Measurements from ENCODE around the gene CPLX1. TPM values are rescaled to one million over a fixed set of nuclear protein-coding genes. Genes with fewer than 3 reads are reported as not detected.

CPLX1 gene
- polyA plus RNA-seq, 3 donors from 2014 or later = not detected

DNA sequence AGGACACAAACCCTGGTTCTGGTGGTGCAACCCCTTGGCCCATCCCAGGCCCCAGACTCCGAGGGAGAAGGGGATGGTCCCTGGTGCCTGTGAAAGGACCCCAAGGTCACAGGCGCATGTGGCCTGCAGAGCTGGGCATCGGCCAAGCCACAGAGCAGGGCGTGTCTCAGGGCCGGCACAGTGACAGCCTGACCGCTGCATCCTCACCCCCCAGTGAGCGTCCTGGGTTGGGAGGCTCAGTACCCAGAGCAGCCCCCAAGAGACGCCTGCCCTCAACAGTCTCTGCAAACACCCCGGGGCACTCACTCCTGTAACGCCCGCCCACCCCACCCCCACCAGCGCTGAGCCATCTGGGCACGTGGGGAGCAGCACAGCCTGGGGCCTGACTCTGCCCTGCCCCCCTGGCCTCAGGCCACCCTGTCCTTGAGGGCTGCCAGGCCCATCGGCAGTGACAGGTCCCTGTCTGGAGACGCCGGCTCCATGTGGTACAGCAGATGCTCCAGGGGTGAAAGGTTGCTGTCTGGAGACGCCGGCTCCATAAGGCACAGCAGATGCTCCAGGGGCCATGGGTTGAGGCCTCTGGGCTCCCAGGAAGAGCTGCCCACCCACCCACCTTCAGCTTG lies 24.5 kb upstream of the CPLX1 start:
- H3K36me3 Mint-ChIP-seq = peaks cover 0 to 23% (median 14%) of the 10 kb centered on the region in 3 donors
- H3K27ac Mint-ChIP-seq = no peak overlapping the region
- H3K4me3 Mint-ChIP-seq = no peak overlapping the region
- peaks cover 2 to 17% (median 3%) of the 10 kb centered on the region in 3 donors for H3K27me3 Mint-ChIP-seq (ENCODE audit: low read depth in 3 of 3)
- peaks cover 0 to 6% of the 10 kb centered on the region in 2 donors for H3K4me1 Mint-ChIP-seq
- no peak for DNase-seq
- H3K9me3 Mint-ChIP-seq = no peaks in the 10 kb centered on the region

GRCh38 chr4:849478-850175 lies 23.7 kb upstream of the CPLX1 start:
- H3K9me3 Mint-ChIP-seq = no peaks in the 10 kb centered on the region
- H3K4me1 Mint-ChIP-seq = no peaks in the 10 kb centered on the region
- peaks cover 0 to 18% (median 10%) of the 10 kb centered on the region in 3 donors for H3K36me3 Mint-ChIP-seq
- no peak overlapping the region for H3K27ac Mint-ChIP-seq
- H3K27me3 Mint-ChIP-seq (ENCODE audit: low read depth in 3 of 3) = peaks cover 3 to 9% (median 4%) of the 10 kb centered on the region in 3 donors
- no peak for DNase-seq
- H3K4me3 Mint-ChIP-seq = no peak overlapping the region

DNA sequence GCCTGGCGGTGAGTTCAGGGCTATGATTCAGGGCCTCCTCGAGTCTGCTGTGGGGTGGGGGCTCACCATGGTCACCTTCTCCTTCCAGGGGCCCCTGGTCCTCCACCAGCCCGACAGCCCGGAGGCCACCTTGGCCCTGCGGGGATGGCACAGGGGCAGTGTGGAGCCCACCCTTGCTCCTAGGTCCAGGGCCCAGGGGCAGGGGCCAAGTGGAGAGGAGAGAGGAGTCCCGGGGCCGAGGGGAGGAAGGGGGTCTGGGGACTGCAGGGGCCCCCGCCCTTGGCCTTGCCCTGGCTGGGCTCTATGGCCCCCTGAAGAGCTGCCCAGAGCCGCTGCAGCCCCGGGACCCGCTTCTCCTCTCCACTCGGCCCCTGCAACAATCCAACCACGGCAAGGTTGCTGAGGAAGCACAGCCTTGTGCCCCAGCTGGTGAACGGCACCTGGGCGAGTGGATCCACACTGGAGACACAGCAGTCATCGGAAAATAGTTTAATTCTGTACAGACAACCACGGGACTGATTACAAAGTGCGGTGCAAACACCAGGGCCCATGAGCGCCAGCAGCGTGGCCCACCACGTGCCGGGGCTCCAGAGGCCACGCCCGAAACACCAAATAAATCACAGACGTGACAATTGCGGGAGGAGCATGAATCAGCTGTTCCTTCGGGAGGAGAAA lies 23.0 kb upstream of the CPLX1 start:
- no peak overlapping the region for H3K4me3 Mint-ChIP-seq
- H3K9me3 Mint-ChIP-seq = no peaks in the 10 kb centered on the region
- peaks cover 3 to 6% (median 4%) of the 10 kb centered on the region in 3 donors for H3K27me3 Mint-ChIP-seq (ENCODE audit: low read depth in 3 of 3)
- H3K27ac Mint-ChIP-seq = no peak overlapping the region
- peaks cover 3 to 17% (median 10%) of the 10 kb centered on the region in 3 donors for H3K36me3 Mint-ChIP-seq
- H3K4me1 Mint-ChIP-seq = no peaks in the 10 kb centered on the region
- DNase-seq = no peak

DNA sequence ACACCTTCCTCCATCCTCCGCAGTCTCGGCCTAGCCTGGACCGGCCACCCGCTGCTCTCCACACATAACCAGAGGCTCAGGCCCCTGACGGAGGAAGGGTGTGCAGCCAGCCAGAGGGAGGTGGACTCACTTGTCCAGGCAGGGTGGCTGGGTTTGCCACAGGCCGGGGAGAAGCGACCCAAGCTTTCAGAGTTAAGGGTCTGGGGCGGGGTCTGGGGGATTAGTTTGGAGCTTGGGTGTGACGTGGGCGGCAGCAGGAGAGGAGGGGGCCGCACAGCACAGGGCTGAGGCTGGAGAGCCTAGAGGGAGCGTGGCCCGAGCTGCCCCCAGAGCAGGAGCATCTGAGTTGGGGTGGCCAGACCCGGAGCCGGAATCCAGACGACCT lies 22.4 kb upstream of the CPLX1 start:
- Mint-ChIP-seq H3K27ac (no peak overlapping the region), H3K36me3 (peaks cover 3 to 17% (median 10%) of the 10 kb centered on the region in 3 donors), H3K9me3 (no peaks in the 10 kb centered on the region), H3K27me3 (ENCODE audit: low read depth in 3 of 3) (peaks cover 3 to 6% (median 4%) of the 10 kb centered on the region in 3 donors), H3K4me1 (no peaks in the 10 kb centered on the region), H3K4me3 (no peak overlapping the region)
- DNase-seq = no peak

DNA sequence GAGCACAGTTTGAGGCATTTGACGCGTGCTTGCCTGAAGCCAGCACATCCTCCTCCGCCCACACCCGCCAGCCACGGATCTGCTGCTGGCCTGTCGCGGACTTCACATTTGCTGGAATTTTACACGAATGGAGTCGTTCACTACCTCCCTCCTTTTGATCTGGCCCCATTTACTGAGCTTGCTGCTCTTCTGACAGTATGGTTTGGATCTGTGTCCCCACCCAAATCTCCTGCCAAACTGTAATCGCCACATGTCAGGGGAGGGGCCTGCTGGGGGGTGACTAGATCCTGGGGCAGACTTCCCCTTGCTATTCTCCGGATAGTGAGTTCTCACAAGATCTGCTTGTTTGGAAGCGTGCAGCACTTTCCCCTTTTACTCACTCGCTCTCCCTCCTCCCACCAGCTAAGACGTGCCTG lies 19.9 kb upstream of the CPLX1 start:
- H3K27ac Mint-ChIP-seq = no peak overlapping the region
- H3K27me3 Mint-ChIP-seq (ENCODE audit: low read depth in 3 of 3) = peaks cover 0 to 4% (median 4%) of the 10 kb centered on the region in 3 donors
- no peaks in the 10 kb centered on the region for H3K4me1 Mint-ChIP-seq
- H3K36me3 Mint-ChIP-seq = peaks cover 12 to 18% (median 16%) of the 10 kb centered on the region in 3 donors
- no peak for DNase-seq
- no peak overlapping the region for H3K4me3 Mint-ChIP-seq
- H3K9me3 Mint-ChIP-seq = peaks cover 0 to 2% (median 0%) of the 10 kb centered on the region in 6 donors

DNA sequence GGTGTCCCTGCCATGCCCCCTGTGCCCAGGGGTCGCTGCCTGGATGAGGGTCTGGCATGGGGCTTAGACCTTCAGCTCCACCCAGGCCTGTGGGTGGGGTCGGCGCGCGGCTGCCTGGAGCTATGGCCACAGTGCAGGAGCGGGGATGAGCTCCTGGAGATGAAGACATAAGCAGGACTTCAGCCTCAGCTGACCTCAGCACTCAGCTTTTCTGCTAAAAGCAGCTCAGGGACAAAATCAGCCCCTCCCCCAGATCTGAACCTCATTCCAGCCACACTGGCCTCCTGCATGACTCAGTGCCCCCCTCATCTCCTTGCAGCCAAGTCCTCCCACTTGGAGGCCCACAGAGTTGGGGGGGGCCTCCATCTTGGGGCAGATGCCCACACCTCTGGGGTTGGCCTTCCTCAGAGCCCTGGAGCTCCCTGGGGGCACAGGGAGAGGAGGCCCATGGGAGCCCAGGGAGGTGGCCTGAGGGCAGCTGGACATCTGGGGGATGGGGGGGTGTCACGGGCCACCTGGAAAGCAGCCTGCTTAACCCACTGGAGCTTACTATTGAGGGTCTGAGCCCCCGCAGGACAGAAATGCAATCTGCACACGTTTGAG lies 19.4 kb upstream of the CPLX1 start:
- Mint-ChIP-seq H3K36me3 (peaks cover 12 to 18% (median 16%) of the 10 kb centered on the region in 3 donors), H3K9me3 (peaks cover 0 to 2% (median 0%) of the 10 kb centered on the region in 6 donors), H3K27ac (no peak overlapping the region), H3K4me1 (no peaks in the 10 kb centered on the region), H3K27me3 (ENCODE audit: low read depth in 3 of 3) (peaks cover 0 to 4% (median 4%) of the 10 kb centered on the region in 3 donors), H3K4me3 (no peak overlapping the region)
- no peak for DNase-seq

DNA sequence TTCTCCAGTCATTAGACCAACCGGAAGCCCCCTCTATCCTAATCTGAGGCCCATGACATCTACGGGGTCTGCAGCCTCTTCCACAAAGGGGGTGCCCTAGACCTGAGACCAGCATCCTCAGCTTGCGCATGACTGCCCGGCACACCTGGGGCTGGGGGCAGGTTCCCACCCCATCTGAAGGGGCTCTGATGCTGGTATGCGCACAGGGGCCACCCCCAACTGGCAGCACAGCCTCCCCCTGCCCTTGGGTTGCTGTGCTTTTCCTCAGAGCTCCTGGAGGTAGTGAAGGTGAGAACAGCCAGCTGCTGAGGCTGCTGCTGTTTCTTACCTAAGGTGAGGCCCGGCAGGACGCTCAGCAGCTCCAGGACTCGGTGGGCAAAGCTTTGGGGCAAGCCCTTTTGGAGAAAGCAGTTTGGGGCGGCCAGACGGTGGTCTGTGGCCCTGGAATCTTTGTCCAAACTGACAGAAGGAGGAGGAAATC lies 18.9 kb upstream of the CPLX1 start:
- peaks cover 12 to 19% (median 16%) of the 10 kb centered on the region in 3 donors for H3K36me3 Mint-ChIP-seq
- H3K9me3 Mint-ChIP-seq = peaks cover 0 to 2% (median 0%) of the 10 kb centered on the region in 6 donors
- H3K27me3 Mint-ChIP-seq (ENCODE audit: low read depth in 3 of 3) = peaks cover 0 to 4% (median 4%) of the 10 kb centered on the region in 3 donors
- DNase-seq = no peak
- no peaks in the 10 kb centered on the region for H3K4me1 Mint-ChIP-seq
- H3K27ac Mint-ChIP-seq = no peak overlapping the region
- H3K4me3 Mint-ChIP-seq = no peak overlapping the region

- Mint-ChIP-seq H3K4me3 (no peak overlapping the region), H3K4me1 (no peaks in the 10 kb centered on the region), H3K9me3 (peaks cover 0 to 9% (median 0%) of the 10 kb centered on the region in 6 donors), H3K36me3 (peaks cover 10 to 25% (median 12%) of the 10 kb centered on the region in 3 donors), H3K27ac (peak overlapping the region in 1 of 6 donors; percentile 11), H3K27me3 (ENCODE audit: low read depth in 3 of 3) (peaks cover 0 to 2% (median under 1%) of the 10 kb centered on the region in 3 donors)
- no peak for DNase-seq
These were observed 13.9 kb upstream of the CPLX1 start for GRCh38 chr4:839675-840443.

- DNase-seq = no peak
- H3K9me3 Mint-ChIP-seq = peaks cover 0 to 9% (median 0%) of the 10 kb centered on the region in 6 donors
- peaks cover 8 to 20% (median 9%) of the 10 kb centered on the region in 3 donors for H3K36me3 Mint-ChIP-seq
- peaks cover 0 to 8% (median 0%) of the 10 kb centered on the region in 3 donors for H3K27me3 Mint-ChIP-seq (ENCODE audit: low read depth in 3 of 3)
- H3K4me3 Mint-ChIP-seq = no peak overlapping the region
- H3K27ac Mint-ChIP-seq = no peak overlapping the region
- peaks cover 10 to 15% of the 10 kb centered on the region in 2 donors for H3K4me1 Mint-ChIP-seq
These were observed 11.8 kb upstream of the CPLX1 start for GRCh38 chr4:837772-838171.

GRCh38 chr4:836750-837301 lies 10.9 kb upstream of the CPLX1 start:
- Mint-ChIP-seq H3K36me3 (peaks cover 4 to 14% (median 4%) of the 10 kb centered on the region in 3 donors), H3K27ac (no peak overlapping the region)
- DNase-seq = no peak

GRCh38 chr4:836003-836511 lies 10.1 kb upstream of the CPLX1 start:
- Mint-ChIP-seq H3K9me3 (peaks cover 0 to 8% (median 0%) of the 10 kb centered on the region in 6 donors), H3K4me1 (peaks cover 10 to 16% of the 10 kb centered on the region in 2 donors), H3K27ac (no peak overlapping the region), H3K27me3 (ENCODE audit: low read depth in 3 of 3) (peaks cover 0 to 6% (median 0%) of the 10 kb centered on the region in 3 donors), H3K36me3 (peaks cover 0 to 10% (median 0%) of the 10 kb centered on the region in 3 donors), H3K4me3 (no peak overlapping the region)
- no peak for DNase-seq

More at GRCh38 chr4:836750-837301, 10.9 kb upstream of the CPLX1 start:
- no peak overlapping the region for H3K4me3 Mint-ChIP-seq
- H3K4me1 Mint-ChIP-seq = peaks cover 10 to 16% of the 10 kb centered on the region in 2 donors
- peaks cover 0 to 6% (median 0%) of the 10 kb centered on the region in 3 donors for H3K27me3 Mint-ChIP-seq (ENCODE audit: low read depth in 3 of 3)
- H3K9me3 Mint-ChIP-seq = peaks cover 0 to 8% (median 0%) of the 10 kb centered on the region in 6 donors

GRCh38 chr4:835148-836002 lies 9.4 kb upstream of the CPLX1 start:
- H3K27me3 Mint-ChIP-seq (ENCODE audit: low read depth in 3 of 3) = peaks cover 0 to 6% (median 0%) of the 10 kb centered on the region in 3 donors
- DNase-seq = no peak
- peaks cover 0 to 10% (median 0%) of the 10 kb centered on the region in 3 donors for H3K36me3 Mint-ChIP-seq
- H3K4me1 Mint-ChIP-seq = peaks cover 10 to 16% of the 10 kb centered on the region in 2 donors
- peaks cover 0 to 8% (median 0%) of the 10 kb centered on the region in 6 donors for H3K9me3 Mint-ChIP-seq
- H3K27ac Mint-ChIP-seq = no peak overlapping the region
- no peak overlapping the region for H3K4me3 Mint-ChIP-seq

Data from immature natural killer cell (primary cell).